Raji (cell line): ENCODE results near the gene SLC25A28.

Source experiments
- POLR2A ChIP-seq: IDR thresholded peaks from 2 replicates; pipeline ENCODE4 v1.6.1; 2011; ENCODE audit warnings: low read depth, low read length, control low read depth; ENCODE audit not compliant: insufficient read depth

The SLC25A28 gene

GRCh38 chr10:99565166-99565565 is 55.1 kb downstream of the SLC25A28 start:
- TF ChIP-seq POLR2A, result no peak

- TF ChIP-seq POLR2A, result no peak
Observed at GRCh38 chr10:99564361-99564760, 55.9 kb downstream of the SLC25A28 start.

DNA sequence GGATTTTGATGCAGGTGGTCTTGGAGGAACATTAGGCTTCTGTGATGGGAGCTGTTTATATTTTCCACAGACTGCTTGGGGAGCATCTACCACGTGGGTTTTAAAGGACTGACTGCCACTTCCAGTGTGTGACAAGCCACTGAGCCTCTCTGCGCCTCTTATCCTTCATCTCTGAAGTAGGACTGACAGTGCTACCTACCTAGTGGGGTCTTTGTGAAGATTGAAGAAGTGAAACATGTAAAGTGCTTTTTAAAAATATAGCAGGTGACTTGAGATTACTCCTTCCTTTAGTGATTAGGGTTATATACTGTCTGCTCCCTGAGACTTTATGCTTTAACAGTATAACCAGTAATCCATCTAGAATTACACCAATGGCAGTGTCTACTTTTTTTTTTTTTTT is 57.6 kb downstream of the SLC25A28 start:
- no peak for TF ChIP-seq POLR2A
